CD14-positive monocyte (primary cell): ENCODE data around the gene CIRBP. TPM values are rescaled to one million over a fixed set of nuclear protein-coding genes. Genes with fewer than 3 reads are reported as not detected.

Source experiments
- DNase-seq, 3 donors: peaks; one replicate each; pipeline ENCODE4 v3.0.0-alpha.2; 2011 to 2022
- H2AFZ ChIP-seq: 2 replicates; pipeline ENCODE4 v1.6.0; 2012; ENCODE audit warnings: mild to moderate bottlenecking, low read depth, low read length, inconsistent platforms; ENCODE audit not compliant: insufficient read depth, poor library complexity, severe bottlenecking
- H3K27ac ChIP-seq, 2 donors: 1 replicate in 1 of 2; 2 replicates in 1 of 2; pipeline ENCODE4 v1.5.1; 2012 to 2013; ENCODE audit warnings: low read length in 2 of 2, control low read depth in 1 of 2, inconsistent platforms in 1 of 2, low read depth in 1 of 2, mild to moderate bottlenecking in 1 of 2
- H3K27me3 ChIP-seq, 2 donors: one replicate each; pipeline versions ENCODE4 v1.6.0 to v1.6.1; 2011 to 2013; ENCODE audit warnings: low read length in 2 of 2; ENCODE audit not compliant: control insufficient read depth in 2 of 2, insufficient read depth in 2 of 2
- H3K36me3 ChIP-seq, 2 donors: replicated peaks in 1 of 2; 1 replicate in 1 of 2; 2 replicates in 1 of 2; pipeline versions ENCODE4 v1.5.1 to v1.6.1; 2012 to 2013; ENCODE audit warnings: low read length in 2 of 2, control low read depth in 1 of 2, inconsistent platforms in 1 of 2, mild to moderate bottlenecking in 1 of 2; ENCODE audit not compliant: insufficient read depth in 2 of 2, control insufficient read depth in 1 of 2
- H3K4me1 ChIP-seq, 2 donors: 1 replicate in 1 of 2; 2 replicates in 1 of 2; pipeline versions ENCODE4 v1.5.1 to v1.6.1; 2012 to 2013; ENCODE audit warnings: low read length in 2 of 2, control low read depth in 1 of 2, inconsistent platforms in 1 of 2, mild to moderate bottlenecking in 1 of 2, moderate library complexity in 1 of 2; ENCODE audit not compliant: insufficient read depth in 2 of 2, control insufficient read depth in 1 of 2
- H3K4me2 ChIP-seq: replicated peaks from 2 replicates; pipeline ENCODE3; 2012; ENCODE audit warnings: low read length, moderate library complexity, mild to moderate bottlenecking; ENCODE audit not compliant: poor library complexity, severe bottlenecking; ENCODE audit errors: extremely low read depth
- H3K4me3 ChIP-seq, 3 experiments: fragments of 200-600 bp in 1 of 3; sonication (generic) in 1 of 3; replicated peaks in 1 of 3; 1 replicate in 2 of 3; 2 replicates in 1 of 3; pipeline ENCODE4 v1.5.1; 2011 to 2013; ENCODE audit warnings: low read length in 3 of 3, mild to moderate bottlenecking in 3 of 3, control low read depth in 2 of 3, low read depth in 2 of 3, inconsistent platforms in 1 of 3, moderate library complexity in 1 of 3
- H3K79me2 ChIP-seq: 2 replicates; pipeline ENCODE4 v1.6.0; 2012; ENCODE audit warnings: mild to moderate bottlenecking, control low read depth, inconsistent platforms, low read length, moderate library complexity; ENCODE audit not compliant: insufficient read depth
- H3K9ac ChIP-seq: 2 replicates; pipeline ENCODE4 v1.6.0; 2017; ENCODE audit warnings: low read length, mild to moderate bottlenecking; ENCODE audit not compliant: insufficient read depth, poor library complexity, severe bottlenecking
- H3K9me3 ChIP-seq, 2 donors: replicated peaks in 1 of 2; 1 replicate in 1 of 2; 2 replicates in 1 of 2; pipeline versions ENCODE4 v1.5.1 to v1.6.1; 2012 to 2013; ENCODE audit warnings: low read length in 2 of 2, control low read depth in 1 of 2; ENCODE audit not compliant: control insufficient read depth in 1 of 2, insufficient read depth in 1 of 2
- H4K20me1 ChIP-seq: 2 replicates; pipeline ENCODE4 v1.6.0; 2012; ENCODE audit warnings: mild to moderate bottlenecking, low read length, control low read depth, moderate library complexity; ENCODE audit not compliant: insufficient read depth
- H3K27ac Mint-ChIP-seq, 7 donors: one replicate each; pipeline ENCODE4 v1.8.0; 2020; ENCODE audit warnings: mild to moderate bottlenecking in 7 of 7, mixed read lengths in 7 of 7, moderate library complexity in 6 of 7, inconsistent platforms in 2 of 7
- H3K27me3 Mint-ChIP-seq, 3 donors: one replicate each; pipeline ENCODE4 v1.8.0; 2021 to 2022; ENCODE audit warnings: low read depth in 3 of 3, mild to moderate bottlenecking in 3 of 3, mixed read lengths in 3 of 3, moderate library complexity in 3 of 3, inconsistent platforms in 1 of 3
- H3K36me3 Mint-ChIP-seq, 2 donors: one replicate each; pipeline ENCODE4 v1.8.0; 2020; ENCODE audit warnings: mixed read lengths in 2 of 2, inconsistent platforms in 1 of 2, mild to moderate bottlenecking in 1 of 2
- H3K4me1 Mint-ChIP-seq: one replicate; pipeline ENCODE4 v1.8.0; 2020; ENCODE audit warnings: mild to moderate bottlenecking, mixed read lengths
- H3K4me3 Mint-ChIP-seq, 2 donors: one replicate each; pipeline ENCODE4 v1.8.0; 2020; ENCODE audit warnings: mild to moderate bottlenecking in 2 of 2, mixed read lengths in 2 of 2, moderate library complexity in 1 of 2
- H3K9me3 Mint-ChIP-seq, 7 donors: one replicate each; pipeline ENCODE4 v1.8.0; 2020 to 2022; ENCODE audit warnings: mixed read lengths in 7 of 7, mild to moderate bottlenecking in 6 of 7, moderate library complexity in 6 of 7, inconsistent platforms in 2 of 7
- CTCF ChIP-seq: fragments of 200-600 bp; IDR thresholded peaks from one replicate; pipeline ENCODE4 v1.8.0; 2022; ENCODE audit warnings: antibody characterized with exemption, mild to moderate bottlenecking
- WGBS: methylation state at CpG from one replicate; pipeline ENCODE4 v1.1.5; 2013; ENCODE audit warnings: missing lambda C conversion rate; ENCODE audit not compliant: insufficient coverage; 5-methylcytosine and 5-hydroxymethylcytosine counted together
- intact Hi-C, 2 donors: fragments of 100-400 bp; cut with micrococcal nuclease; formaldehyde crosslinking; loops; one replicate each; pipeline versions ENCODE4 v1.15.0 to v1.15.1; 2023
- polyA minus RNA-seq: library from RNA; depleted of rRNA, polyadenylated mRNA; stranded (reverse); fragments of >200 nt; gene quantifications from 2 replicates; pipeline ENCODE4 v1.2.3, GENCODE V29; 2012
- polyA plus RNA-seq, 3 donors: library from polyadenylated mRNA; depleted of rRNA in 1 of 3; unstranded in 2 of 3; stranded (reverse) in 1 of 3; fragments of 300-500 nt in 2 of 3; fragments of >200 nt in 1 of 3; fragmentation: Illumina TruSeq in 2 of 3; gene quantifications; 1 replicate in 2 of 3; 2 replicates in 1 of 3; pipeline ENCODE4 v1.2.3, GENCODE V29; 2012 to 2021
- total RNA-seq, 12 experiments: library from RNA in 1 of 12; stranded (reverse) in 1 of 12; fragments of 120-200 nt in 1 of 12; gene quantifications; one replicate each; pipeline ENCODE4 v1.2.4 and lab custom pipeline; 2013 to 2026; ENCODE audit warnings: mixed read lengths in 6 of 12, inconsistent platforms in 1 of 12

Gene CIRBP
- 194 TPM for total RNA-seq (2013)
- polyA plus RNA-seq (100 to 1,000 TPM in 1 of 3 donors, 10 to 100 TPM in 2; 39.6 to 600 (median 51.1) TPM), polyA minus RNA-seq (30.8 and 47.5 TPM in 2 replicates), total RNA-seq (lab: John Stamatoyannopoulos, UW) (38.3 to 187 (median 140) reads per million in 11 experiments)

- intact Hi-C loops = loop anchor here in 1 of 2 donors (5.0 kb wide), 1 partner anchor 167 kb away; the partner anchor contains the start of gene GPX4
- H3K4me3 Mint-ChIP-seq = peak within 1 kb of the TSS; percentile 82 to 89
- H3K27me3 Mint-ChIP-seq = peaks cover 6 to 14% (median 9%) of the 10 kb centered on the region in 3 donors
- Histone ChIP-seq H3K4me3 (peak within 1 kb of the TSS; percentile 76 to 98 (median 87)), H3K27me3 (peaks cover 0 to 8% of the 10 kb centered on the region in 2 donors), H3K4me1 (peaks cover 76 to 88% of the 10 kb centered on the region in 2 donors), H3K79me2 (peaks cover 58% of the 10 kb centered on the region), H3K27ac (peak within 1 kb of the TSS; percentile 73 to 87), H2AFZ (no peak within 1 kb of the TSS), H3K9me3 (no peaks in the 10 kb centered on the region), H3K9ac (peak within 1 kb of the TSS; percentile 91), H4K20me1 (peaks cover 66% of the 10 kb centered on the region), H3K36me3 (peaks cover 33 to 37% of the 10 kb centered on the region in 2 donors), H3K4me2 (peak within 1 kb of the TSS; percentile 100)
- H3K27ac Mint-ChIP-seq = peak within 1 kb of the TSS; percentile 84 to 94 (median 91)
- H3K9me3 Mint-ChIP-seq = peaks cover 0 to 2% (median 0%) of the 10 kb centered on the region in 7 donors
- peak; percentile 99 to 100 (median 99) for DNase-seq
- peaks cover 34 to 40% of the 10 kb centered on the region in 2 donors for H3K36me3 Mint-ChIP-seq
- peaks cover 72% of the 10 kb centered on the region for H3K4me1 Mint-ChIP-seq
- TF ChIP-seq CTCF = no peak
- under 1% methylated on average over 47 of the region's 50 CpGs for WGBS
These were observed at the start of gene CIRBP for GRCh38 chr19:1269065-1269477. Gene CIRBP, plus strand, starts transcription at chr19:1269332. Its CDS starts 1,602 bp downstream, at chr19:1270934.

- H3K4me3 Mint-ChIP-seq = no peak overlapping the region
- H4K20me1 ChIP-seq = peaks cover 96% of the 10 kb centered on the region
- H3K36me3 Mint-ChIP-seq = peaks cover 17 to 52% of the 10 kb centered on the region in 2 donors
- WGBS = 97% methylated on average over 19 of the region's 19 CpGs
- peaks cover 42% of the 10 kb centered on the region for H3K79me2 ChIP-seq
- H3K27ac ChIP-seq = no peak overlapping the region
- H3K4me1 Mint-ChIP-seq = no peaks in the 10 kb centered on the region
- peaks cover under 1% of the 10 kb centered on the region in 2 donors for H3K4me1 ChIP-seq
- peaks cover 0 to 3% (median 1%) of the 10 kb centered on the region in 3 donors for H3K27me3 Mint-ChIP-seq
- H3K9ac ChIP-seq = no peak overlapping the region
- H3K4me2 ChIP-seq = no peak overlapping the region
- intact Hi-C loops = no loop called here
- H3K9me3 Mint-ChIP-seq = no peaks in the 10 kb centered on the region
- TF ChIP-seq CTCF = no peak
- no peak overlapping the region for H3K4me3 ChIP-seq
- H3K36me3 ChIP-seq = peaks cover 46 to 67% of the 10 kb centered on the region in 2 donors
- no peaks in the 10 kb centered on the region for H3K27me3 ChIP-seq
- no peak for DNase-seq
- no peak overlapping the region for H3K27ac Mint-ChIP-seq
- H3K9me3 ChIP-seq = no peaks in the 10 kb centered on the region
- no peak overlapping the region for H2AFZ ChIP-seq
These were observed 49.2 kb upstream of the CIRBP start for GRCh38 chr19:1219786-1220476.
